K562 (cell line): ENCODE data around the gene C5orf24. TPM values are rescaled to one million over a fixed set of nuclear protein-coding genes. Genes with fewer than 3 reads are reported as not detected.

Source experiments
- ATAC-seq: fragments of 200-7000 bp; cut with Tn5 transposase; 3 replicates; pipeline ENCODE4 v1.9.1; 2020; ENCODE audit warnings: moderate library complexity
- BruUV-seq: library from RNA; stranded (reverse); fragments of 400-500 nt; replicated peaks from 2 replicates; lab custom pipeline; 2021; lab: Mats Ljungman, UMichigan
- CTCF ChIA-PET: fragments of 300-600 bp; formaldehyde crosslinking; extraction: SDS; loops from one replicate; lab custom pipeline; 2021; ENCODE audit warnings: low intra/inter-chr PET ratio; lab: Yijun Ruan, JAX
- POLR2A ChIA-PET: fragments of 300-600, 350-650 bp; sonication (Branson Sonifier 250); formaldehyde crosslinking; extraction: SDS; loops from one replicate; lab custom pipeline; 2021; ENCODE audit warnings: antibody characterized with exemption, inconsistent platforms; lab: Yijun Ruan, JAX
- DNase-seq, 4 experiments: peaks; one replicate each; pipeline versions ENCODE4 v3.0.0 to v3.0.0-alpha.2; 2011 to 2018; ENCODE audit warnings: low spot score in 3 of 4, mixed read lengths in 3 of 4; ENCODE audit errors: extremely low read depth in 1 of 4
- FAIRE-seq: peaks from 2 replicates; lab custom pipeline; 2011; peaks lifted over from hg19 to GRCh38; lab: Jason Lieb, UNC
- H2AFZ ChIP-seq: 2 replicates; pipeline ENCODE4 v1.6.0; 2011; ENCODE audit warnings: low read depth, low read length, control low read depth, inconsistent platforms
- H3K27ac ChIP-seq: fragments of 200-600 bp; 3 replicates; pipeline ENCODE4 v1.8.0; 2011; ENCODE audit warnings: low read depth, mild to moderate bottlenecking, control low read depth, inconsistent platforms, low read length, moderate library complexity, mixed read lengths; ENCODE audit errors: extremely low read depth
- H3K27me3 ChIP-seq, 2 experiments: fragments of 300-600 bp in 1 of 2; 2 replicates in 1 of 2; 3 replicates in 1 of 2; pipeline versions ENCODE4 v1.6.0 to v1.8.0; 2011; ENCODE audit warnings: inconsistent platforms in 2 of 2, low read length in 2 of 2, mild to moderate bottlenecking in 1 of 2, mixed read lengths in 1 of 2, moderate library complexity in 1 of 2; ENCODE audit not compliant: control insufficient read depth in 2 of 2, insufficient read depth in 2 of 2
- H3K36me3 ChIP-seq: fragments of 300-600 bp; 3 replicates; pipeline ENCODE4 v1.8.0; 2011; ENCODE audit warnings: mild to moderate bottlenecking, low read length, inconsistent platforms; ENCODE audit not compliant: control insufficient read depth, insufficient read depth
- H3K4me1 ChIP-seq, 2 experiments: fragments of 200-600 bp in 1 of 2; replicated peaks in 1 of 2; 2 replicates in 1 of 2; 3 replicates in 1 of 2; pipeline versions ENCODE4 v1.5.1 to v1.8.0; 2011; ENCODE audit warnings: inconsistent platforms in 2 of 2, low read length in 2 of 2, mild to moderate bottlenecking in 1 of 2, mixed read lengths in 1 of 2, moderate library complexity in 1 of 2; ENCODE audit not compliant: control insufficient read depth in 2 of 2, insufficient read depth in 2 of 2
- H3K4me2 ChIP-seq: 2 replicates; pipeline ENCODE4 v1.6.1; 2011; ENCODE audit warnings: low read length, control low read depth, inconsistent platforms, mixed read lengths; ENCODE audit not compliant: insufficient read depth
- H3K4me3 ChIP-seq: fragments of 200-600 bp; sonication (generic), shearing (Covaris generic); 2 replicates; pipeline ENCODE4 v1.5.1; 2016; ENCODE audit warnings: control low read depth, inconsistent platforms
- H3K79me2 ChIP-seq: fragments of 200-600 bp; 3 replicates; pipeline ENCODE4 v1.8.0; 2011; ENCODE audit warnings: low read length, inconsistent platforms; ENCODE audit not compliant: control insufficient read depth, insufficient read depth
- H3K9ac ChIP-seq, 2 experiments: 2 replicates each; pipeline versions ENCODE4 v1.6.0 to v1.6.1; 2011; ENCODE audit warnings: low read depth in 2 of 2, low read length in 2 of 2, control low read depth in 1 of 2, inconsistent platforms in 1 of 2, mild to moderate bottlenecking in 1 of 2, mixed read lengths in 1 of 2; ENCODE audit not compliant: insufficient read depth in 1 of 2
- H3K9me1 ChIP-seq: one replicate; pipeline ENCODE4 v1.6.0; 2011; ENCODE audit warnings: inconsistent platforms, mild to moderate bottlenecking, low read length, moderate library complexity; ENCODE audit not compliant: control insufficient read depth, insufficient read depth
- H3K9me3 ChIP-seq: replicated peaks from 2 replicates; pipeline ENCODE4 v1.5.1; 2011; ENCODE audit warnings: low read depth, low read length, inconsistent platforms; ENCODE audit not compliant: control insufficient read depth, insufficient read depth
- H4K20me1 ChIP-seq: replicated peaks from 2 replicates; pipeline ENCODE4 v1.6.1; 2011; ENCODE audit warnings: low read length, inconsistent platforms, mixed read lengths; ENCODE audit not compliant: control insufficient read depth, insufficient read depth
- CBX8 ChIP-seq: fragments of 200-600 bp; sonication (generic); IDR thresholded peaks from 2 replicates; pipeline ENCODE4 v1.6.1; 2012; ENCODE audit warnings: borderline replicate concordance, mixed run types, low read depth, mild to moderate bottlenecking, moderate library complexity, mixed read lengths, low read length, control low read depth, inconsistent platforms; ENCODE audit not compliant: poor library complexity, severe bottlenecking; ENCODE audit errors: extremely low read depth
- CHD1 ChIP-seq: fragments of 200-600 bp; sonication (generic); IDR thresholded peaks from one replicate; pipeline ENCODE4 v1.6.1; 2012; ENCODE audit warnings: mild to moderate bottlenecking, moderate library complexity, low read length, inconsistent platforms
- GABPB2 ChIP-seq: fragments of 250-450 bp; sonication (Bioruptor Pico); conservative IDR thresholded peaks from 2 replicates; pipeline ENCODE4 v1.5.1; 2021; ENCODE audit warnings: mild to moderate bottlenecking
- HEY1 ChIP-seq: fragments of 250-450 bp; sonication (Bioruptor Pico); IDR thresholded peaks from 2 replicates; pipeline ENCODE4 v1.5.0; 2020; ENCODE audit warnings: mild to moderate bottlenecking, moderate library complexity, borderline replicate concordance
- IRF9 ChIP-seq: fragments of 450-650 bp; IDR thresholded peaks from 2 replicates; pipeline ENCODE4 v1.6.1; 2016; ENCODE audit warnings: missing biosample characterization, missing genetic modification characterization
- KDM2B ChIP-seq: fragments of 250-450 bp; sonication (Bioruptor Pico); IDR thresholded peaks from 2 replicates; pipeline ENCODE4 v1.8.0; 2021; ENCODE audit warnings: mild to moderate bottlenecking, moderate library complexity
- KLF13 ChIP-seq: fragments of 450-650 bp; IDR thresholded peaks from 2 replicates; pipeline ENCODE4 v1.6.1; 2016; ENCODE audit warnings: missing genetic modification characterization, low read depth, mild to moderate bottlenecking, missing compliant biosample characterization, moderate library complexity, borderline replicate concordance
- MEIS2 ChIP-seq: fragments of 450-650 bp; IDR thresholded peaks from 2 replicates; pipeline ENCODE4 v1.6.1; 2014; ENCODE audit warnings: mild to moderate bottlenecking; ENCODE audit not compliant: partially characterized antibody
- MYBL2 ChIP-seq, 2 experiments: fragments of 450-650 bp in 1 of 2; sonication (generic) in 1 of 2; formaldehyde crosslinking in 1 of 2; IDR thresholded peaks; 2 replicates each; pipeline versions ENCODE4 v1.6.1 to v1.8.1; 2017 to 2022; ENCODE audit warnings: borderline replicate concordance in 1 of 2, inconsistent platforms in 1 of 2, low read depth in 1 of 2, mild to moderate bottlenecking in 1 of 2, missing genetic modification reagents in 1 of 2, moderate library complexity in 1 of 2
- NEUROD1 ChIP-seq: fragments of 150-350 bp; IDR thresholded peaks from 2 replicates; pipeline ENCODE4 v1.6.1; 2014; ENCODE audit warnings: borderline replicate concordance, low read length, low read depth; ENCODE audit not compliant: partially characterized antibody
- SAP30 ChIP-seq: fragments of 200-600 bp; sonication (generic); IDR thresholded peaks from 2 replicates; pipeline ENCODE4 v1.6.1; 2012; ENCODE audit warnings: borderline replicate concordance, low read depth, mild to moderate bottlenecking, moderate library complexity, low read length, control low read depth, inconsistent platforms; ENCODE audit not compliant: insufficient read depth, poor library complexity, severe bottlenecking
- TAF9B ChIP-seq: fragments of 450-650 bp; IDR thresholded peaks from 2 replicates; pipeline ENCODE4 v1.6.1; 2018; ENCODE audit warnings: mild to moderate bottlenecking; ENCODE audit not compliant: partially characterized antibody
- TEAD4 ChIP-seq, 2 experiments: sonication (generic) in 1 of 2; formaldehyde crosslinking in 1 of 2; IDR thresholded peaks; 2 replicates each; pipeline versions ENCODE4 v1.6.1 to v1.8.0; 2012 to 2022; ENCODE audit warnings: borderline replicate concordance in 1 of 2, inconsistent platforms in 1 of 2, low read length in 1 of 2, mild to moderate bottlenecking in 1 of 2, missing genetic modification reagents in 1 of 2
- XRCC4 ChIP-seq: IDR thresholded peaks from one replicate; pipeline ENCODE4 v1.6.1; 2011; ENCODE audit not compliant: insufficient read depth, insufficient read length; ENCODE audit errors: extremely low read depth
- ZEB2 ChIP-seq: fragments of 450-650 bp; IDR thresholded peaks from 2 replicates; pipeline ENCODE4 v1.6.1; 2016
- ZNF780A ChIP-seq: fragments of 250-450 bp; sonication (Bioruptor Pico); IDR thresholded peaks from 2 replicates; pipeline ENCODE4 v1.5.0; 2021; ENCODE audit warnings: mild to moderate bottlenecking
- WGBS: fragments of 100-300 bp; shearing (Covaris generic); methylation state at CpG from one replicate; pipeline ENCODE4 v1.1.6; 2016; ENCODE audit warnings: low coverage, mixed read lengths; ENCODE audit not compliant: insufficient coverage; ENCODE audit errors: missing lambda C conversion rate; 5-methylcytosine and 5-hydroxymethylcytosine counted together
- in situ Hi-C: fragments of 300-500 bp; cut with MboI; formaldehyde crosslinking; loops from 4 replicates; pipeline ENCODE4 v1.15.0; 2018; ENCODE audit warnings: inconsistent platforms, mixed read lengths
- intact Hi-C: fragments of 100-400 bp; cut with micrococcal nuclease; formaldehyde crosslinking; loops from 2 replicates; pipeline ENCODE4 v1.14.2; 2022
- polyA plus RNA-seq, 8 experiments: library from polyadenylated mRNA; depleted of rRNA in 4 of 8; stranded (reverse) in 5 of 8; unstranded in 3 of 8; fragments of >200 nt; fragmentation: Nextera tagmentation in 2 of 8; fragmentation: Illumina TruSeq in 1 of 8; extraction: Ambion mirVana in 2 of 8; extraction: Trizol in 1 of 8; gene quantifications; 2 replicates each; pipeline versions ENCODE4 v1.2.1 to v1.2.3, GENCODE V29; 2011 to 2014; ENCODE audit warnings: inconsistent platforms in 1 of 8, missing spikeins in 1 of 8
- total RNA-seq, 7 experiments: library from RNA; depleted of rRNA in 6 of 7; stranded (reverse); fragments of >200 nt in 6 of 7; fragmentation: Illumina TruSeq in 2 of 7; extraction: Trizol in 2 of 7; gene quantifications; 2 replicates each; pipeline versions ENCODE4 v1.2.1 to v1.2.3, GENCODE V29; 2011 to 2021; ENCODE audit warnings: low replicate concordance in 1 of 7
- TF ChIP-seq, protein P1 (sequence below): fragments of 450-650 bp; formaldehyde crosslinking; IDR thresholded peaks from 2 replicates; pipeline ENCODE4 v1.4.0; 2022; ENCODE audit warnings: mild to moderate bottlenecking, moderate library complexity
- TF ChIP-seq, protein P2 (sequence below): fragments of 250-450 bp; sonication (Bioruptor Pico); IDR thresholded peaks from 2 replicates; pipeline ENCODE4 v1.4.0; 2020; ENCODE audit warnings: mild to moderate bottlenecking, moderate library complexity

The C5orf24 gene
- total and polyA plus RNA-seq, 9 of the 15 experiments (the other 6 are each of a cell fraction or from before 2014, with no cell fraction given) = 8.9 to 38.6 (median 28.4) TPM

- Histone ChIP-seq H3K27ac (no peak overlapping the region), H3K9me3 (no peaks in the 10 kb centered on the region), H3K27me3 (no peaks in the 10 kb centered on the region), H3K4me3 (no peak overlapping the region), H3K79me2 (no peaks in the 10 kb centered on the region), H3K36me3 (peaks cover 88% of the 10 kb centered on the region), H3K9ac (no peak overlapping the region), H3K4me1 (no peaks in the 10 kb centered on the region), H2AFZ (no peak overlapping the region), H3K9me1 (no peaks in the 10 kb centered on the region), H3K4me2 (no peak overlapping the region), H4K20me1 (no peaks in the 10 kb centered on the region)
- ChIA-PET CTCF (no interaction called here), POLR2A (no interaction called here)
- no peak for DNase-seq
- no peak for FAIRE-seq
- in situ Hi-C loops (no loop called here), intact Hi-C loops (no loop called here)
- 93% methylated on average over 4 of the region's 4 CpGs for WGBS
- BruUV-seq = no TSS peak
- TF ChIP-seq GABPB2 (CRISPR knock-in tag) (no peak), TAF9B (no peak), CHD1 (no peak), MEIS2 (no peak), HEY1 (CRISPR knock-in tag) (no peak), ZNF780A (CRISPR knock-in tag) (no peak), ZEB2 (no peak), TEAD4 (IDR thresholded peaks at IDR 0.05; ENCODE audit: low read length) (no peak), TEAD4 (CRISPR knock-in tag; IDR thresholded peaks at IDR 0.05; ENCODE audit: borderline replicate concordance) (no peak), NEUROD1 (no peak), IRF9 (no peak), MYBL2 (IDR thresholded peaks at IDR 0.05; ENCODE audit: low read depth) (no peak), MYBL2 (CRISPR knock-in tag; IDR thresholded peaks at IDR 0.05; ENCODE audit: borderline replicate concordance) (no peak), XRCC4 (no peak), SAP30 (no peak), KLF13 (no peak), KDM2B (CRISPR knock-in tag) (no peak), CBX8 (no peak)
- TF ChIP-seq, protein P1, sequence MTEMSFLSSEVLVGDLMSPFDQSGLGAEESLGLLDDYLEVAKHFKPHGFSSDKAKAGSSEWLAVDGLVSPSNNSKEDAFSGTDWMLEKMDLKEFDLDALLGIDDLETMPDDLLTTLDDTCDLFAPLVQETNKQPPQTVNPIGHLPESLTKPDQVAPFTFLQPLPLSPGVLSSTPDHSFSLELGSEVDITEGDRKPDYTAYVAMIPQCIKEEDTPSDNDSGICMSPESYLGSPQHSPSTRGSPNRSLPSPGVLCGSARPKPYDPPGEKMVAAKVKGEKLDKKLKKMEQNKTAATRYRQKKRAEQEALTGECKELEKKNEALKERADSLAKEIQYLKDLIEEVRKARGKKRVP (CRISPR knock-in tag) = no peak
- TF ChIP-seq, protein P2, sequence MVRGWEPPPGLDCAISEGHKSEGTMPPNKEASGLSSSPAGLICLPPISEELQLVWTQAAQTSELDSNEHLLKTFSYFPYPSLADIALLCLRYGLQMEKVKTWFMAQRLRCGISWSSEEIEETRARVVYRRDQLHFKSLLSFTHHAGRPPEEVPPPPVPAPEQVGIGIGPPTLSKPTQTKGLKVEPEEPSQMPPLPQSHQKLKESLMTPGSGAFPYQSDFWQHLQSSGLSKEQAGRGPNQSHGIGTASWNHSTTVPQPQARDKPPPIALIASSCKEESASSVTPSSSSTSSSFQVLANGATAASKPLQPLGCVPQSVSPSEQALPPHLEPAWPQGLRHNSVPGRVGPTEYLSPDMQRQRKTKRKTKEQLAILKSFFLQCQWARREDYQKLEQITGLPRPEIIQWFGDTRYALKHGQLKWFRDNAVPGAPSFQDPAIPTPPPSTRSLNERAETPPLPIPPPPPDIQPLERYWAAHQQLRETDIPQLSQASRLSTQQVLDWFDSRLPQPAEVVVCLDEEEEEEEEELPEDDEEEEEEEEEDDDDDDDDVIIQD (CRISPR knock-in tag) = no peak
- no peak for ATAC-seq
Observed at GRCh38 chr5:134818776-134819175, 27.0 kb upstream of the C5orf24 start.
